ENCODE measurements around the gene NFATC2IP.

DNA sequence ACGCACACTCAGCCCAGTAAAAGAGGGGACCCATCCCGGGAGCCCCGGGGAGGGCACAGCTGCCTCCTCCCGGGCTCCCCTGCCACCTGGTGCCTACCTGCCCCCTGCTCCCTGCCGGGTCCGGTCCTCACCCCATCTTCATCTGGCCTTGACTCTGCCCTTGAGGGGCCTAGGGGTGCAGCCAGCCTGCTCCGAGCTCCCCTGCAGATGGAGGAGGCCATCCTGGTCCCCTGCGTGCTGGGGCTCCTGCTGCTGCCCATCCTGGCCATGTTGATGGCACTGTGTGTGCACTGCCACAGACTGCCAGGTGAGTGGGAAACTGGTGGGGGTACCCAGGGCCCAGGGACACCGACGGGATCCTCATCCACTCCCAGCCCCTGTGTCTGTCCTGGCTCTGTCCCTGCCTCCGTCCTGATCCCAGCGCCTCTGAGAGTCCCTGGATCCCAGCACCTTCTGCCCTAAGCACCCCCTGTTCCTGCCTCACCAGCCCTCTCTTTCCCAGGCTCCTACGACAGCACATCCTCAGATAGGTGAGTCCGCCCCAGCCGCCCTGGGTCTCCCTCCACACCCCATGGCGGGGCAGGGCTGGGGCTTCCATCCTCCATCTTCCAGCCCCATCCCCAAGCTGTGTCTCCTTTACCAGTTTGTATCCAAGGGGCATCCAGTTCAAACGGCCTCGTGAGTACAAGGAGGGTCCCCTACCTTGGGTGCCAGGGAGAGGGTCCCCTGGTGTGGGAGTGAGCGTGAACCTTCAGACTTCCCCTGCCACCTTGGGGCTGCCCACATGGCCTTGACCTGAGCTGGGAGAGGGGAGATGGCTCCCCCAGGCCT is 34.7 kb downstream of the NFATC2IP start:
- TF ChIP-seq CTCF (conservative IDR thresholded peaks at IDR 0.05) = no peak
- TF ChIP-seq ZFX (IDR thresholded peaks at IDR 0.05) = no peak

All from C4-2B (cell line).